Heart left ventricle (tissue), 13 donors: Measurements from ENCODE around the gene A3GALT2.

Source experiments
- CTCF ChIP-seq, 12 donors: fragments of 200-600 bp; sonication (generic) in 4 of 12; IDR thresholded peaks; one replicate each; pipeline versions ENCODE4 v1.5.0 to v1.8.0; 2018 to 2022; ENCODE audit warnings: antibody characterized with exemption in 12 of 12, mild to moderate bottlenecking in 5 of 12
- POLR2A ChIP-seq, 2 donors: fragments of 450-650 bp; IDR thresholded peaks; one replicate each; pipeline ENCODE4 v1.6.1; 2017; ENCODE audit warnings: antibody characterized with exemption in 2 of 2, mild to moderate bottlenecking in 2 of 2, moderate library complexity in 2 of 2
- donor health status: ischemic (EF 13 %, LVEDD 7.1; RV severe dilation, severe dysfunction).
- donor health status: DM: no; HTN: yes; CAD: no.
- donor health status: DM: no; HTN: no; CAD: no.
- donor health status: ischemic (EF 25% LVEDD 6.9; RV normal size, moderate dysfunction).
- donor health status: ischemic (EF 25% LVEDD 5.7; RV mildly dilated, moderate dysfunction).
- donor health status: ischemic (EF 35%, LVEDD 5.7; RV mildly dilated, moderate dysfunction).
- donor health status: nonischemic (EF 11% LVEDD 7.7; RV severe dilation, severe dysfunction).
- donor health status: DM: yes; HTN: yes; CAD: no.
- donor health status: PGD.
- donor health status: ischemic (EF 29% LVEDD 5.4; RV normal size, mild dysfunction).
- donor health status: nonischemic (EF 23%, LVEDD 6.1; RV moderate dilation, normal function).

GRCh38 chr1:33361532-33362235 lies 40.8 kb upstream of the A3GALT2 start:
- TF ChIP-seq CTCF (IDR thresholded peaks at IDR 0.05), result no peak
- no peak for TF ChIP-seq POLR2A (IDR thresholded peaks at IDR 0.05)
